Fibroblast of lung (primary cell): ENCODE results near the gene SDK2.

Source experiments
- EZH2 ChIP-seq: IDR thresholded peaks from 2 replicates; pipeline ENCODE4 v1.5.1; 2012; ENCODE audit warnings: low read length, control low read depth, mild to moderate bottlenecking; ENCODE audit errors: missing control alignments
- TF ChIP-seq, protein P1 (sequence below), 2 donors: IDR thresholded peaks in 1 of 2; conservative IDR thresholded peaks in 1 of 2; 1 replicate in 1 of 2; 2 replicates in 1 of 2; pipeline ENCODE4 v1.5.1; 2011 to 2012; ENCODE audit warnings: low read length in 2 of 2, control low read depth in 1 of 2, inconsistent platforms in 1 of 2, low read depth in 1 of 2, mild to moderate bottlenecking in 1 of 2

DNA sequence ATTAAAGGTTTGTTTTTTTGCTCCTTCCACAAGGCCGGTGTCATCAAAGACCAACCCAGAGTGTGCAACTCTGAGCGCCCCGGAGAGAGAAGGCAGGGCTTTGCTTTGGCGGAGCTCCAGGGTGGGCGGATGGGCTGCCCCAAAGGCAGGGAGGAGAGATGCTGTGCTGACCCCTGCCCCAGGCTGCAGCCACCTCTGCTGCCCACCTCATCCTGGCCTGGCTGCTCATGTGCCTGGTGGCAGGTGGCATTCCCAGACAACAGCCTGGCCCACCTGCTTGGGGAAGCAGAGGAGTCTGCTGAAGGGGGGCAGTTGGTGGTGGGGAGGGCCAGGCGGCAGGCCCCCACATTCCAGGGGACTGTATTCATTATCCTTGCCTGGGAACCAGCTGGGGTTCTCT lies 122.1 kb downstream of the SDK2 start:
- TF ChIP-seq, protein P1, sequence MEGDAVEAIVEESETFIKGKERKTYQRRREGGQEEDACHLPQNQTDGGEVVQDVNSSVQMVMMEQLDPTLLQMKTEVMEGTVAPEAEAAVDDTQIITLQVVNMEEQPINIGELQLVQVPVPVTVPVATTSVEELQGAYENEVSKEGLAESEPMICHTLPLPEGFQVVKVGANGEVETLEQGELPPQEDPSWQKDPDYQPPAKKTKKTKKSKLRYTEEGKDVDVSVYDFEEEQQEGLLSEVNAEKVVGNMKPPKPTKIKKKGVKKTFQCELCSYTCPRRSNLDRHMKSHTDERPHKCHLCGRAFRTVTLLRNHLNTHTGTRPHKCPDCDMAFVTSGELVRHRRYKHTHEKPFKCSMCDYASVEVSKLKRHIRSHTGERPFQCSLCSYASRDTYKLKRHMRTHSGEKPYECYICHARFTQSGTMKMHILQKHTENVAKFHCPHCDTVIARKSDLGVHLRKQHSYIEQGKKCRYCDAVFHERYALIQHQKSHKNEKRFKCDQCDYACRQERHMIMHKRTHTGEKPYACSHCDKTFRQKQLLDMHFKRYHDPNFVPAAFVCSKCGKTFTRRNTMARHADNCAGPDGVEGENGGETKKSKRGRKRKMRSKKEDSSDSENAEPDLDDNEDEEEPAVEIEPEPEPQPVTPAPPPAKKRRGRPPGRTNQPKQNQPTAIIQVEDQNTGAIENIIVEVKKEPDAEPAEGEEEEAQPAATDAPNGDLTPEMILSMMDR (conservative IDR thresholded peaks at IDR 0.05 in 1 of 2, IDR thresholded peaks at IDR 0.05 in 1 of 2; ENCODE audit: low read depth in 1 of 2, low read length in 2 of 2): no peak
- no peak for TF ChIP-seq EZH2
